ENCODE results near the gene CD200R1. TPM values are rescaled to one million over a fixed set of nuclear protein-coding genes. Genes with fewer than 3 reads are reported as not detected.

The CD200R1 gene
- total and polyA plus RNA-seq, 2 donors, result 2.5 to 7.8 TPM

DNA sequence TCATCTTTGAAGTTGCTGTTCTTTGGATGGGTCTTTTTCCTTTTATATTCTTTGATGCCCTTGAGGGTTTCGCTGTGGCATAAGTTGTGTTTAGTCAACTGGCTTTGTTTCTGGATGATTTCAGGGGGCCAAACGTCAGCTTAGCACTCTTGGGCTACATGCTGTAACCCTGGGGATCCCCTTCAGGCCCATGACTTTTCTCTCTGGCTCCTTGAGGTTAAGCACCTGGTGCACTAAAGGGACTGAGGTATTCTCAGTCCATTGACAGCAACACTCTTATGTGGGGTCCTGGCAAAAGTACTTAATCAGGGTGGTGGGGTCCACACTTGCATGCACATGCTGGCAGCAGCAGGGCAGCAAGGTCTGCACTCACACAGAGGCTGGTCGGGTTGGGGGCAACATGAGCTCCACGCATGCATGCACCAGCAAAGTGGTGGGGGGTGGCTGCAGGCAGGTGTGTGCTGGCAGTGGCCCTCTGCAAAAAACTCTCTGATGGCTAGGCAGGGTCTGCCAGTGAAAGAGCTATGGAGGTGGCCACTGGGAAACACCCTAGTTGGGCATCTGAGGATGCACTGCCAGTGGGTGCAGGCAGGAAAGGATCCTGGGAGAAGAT lies 90.1 kb downstream of the CD200R1 start:
- no peaks in the 10 kb centered on the region for H3K36me3 ChIP-seq (ENCODE audit: control insufficient read depth in 2 of 2, insufficient read depth in 2 of 2, low read length in 1 of 2)
- no peaks in the 10 kb centered on the region for H3K27me3 ChIP-seq (ENCODE audit: control insufficient read depth in 2 of 2, insufficient read depth in 1 of 2, low read length in 1 of 2)
- H3K9me3 ChIP-seq (ENCODE audit: control insufficient read depth in 2 of 2, insufficient read depth in 1 of 2, low read length in 1 of 2), result no peaks in the 10 kb centered on the region
- no peak for DNase-seq (ENCODE audit: low read depth in 6 of 9, low spot score in 9 of 9)
- H3K4me3 ChIP-seq (ENCODE audit: low read length in 2 of 2), result no peak overlapping the region
- 94% methylated on average over 4 of the region's 4 CpGs for WGBS
- no peaks in the 10 kb centered on the region for H3K4me1 ChIP-seq (ENCODE audit: control insufficient read depth in 2 of 2, insufficient read depth in 2 of 2, low read length in 2 of 2)
- no peak overlapping the region for H3K27ac ChIP-seq (ENCODE audit: low read depth in 1 of 2, low read length in 1 of 2)

DNA sequence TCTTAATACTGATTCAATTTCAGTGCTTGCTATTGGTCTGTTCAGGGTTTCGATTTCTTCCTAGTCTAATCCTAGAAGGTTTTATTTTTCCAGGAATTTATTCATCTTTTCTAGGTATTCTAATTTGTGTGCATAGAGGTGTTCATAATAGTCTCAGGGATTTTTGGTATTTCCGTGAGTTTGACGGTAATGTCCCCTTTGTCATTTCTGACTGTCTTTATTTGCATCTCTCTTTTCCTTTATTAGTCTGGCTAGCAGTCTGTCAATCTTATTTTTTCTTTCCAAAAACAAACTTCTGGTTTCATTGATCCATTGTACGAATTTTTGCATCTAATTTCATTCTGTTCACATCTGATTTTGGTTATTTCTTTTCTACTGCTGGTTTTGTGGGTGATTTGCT lies 93.0 kb downstream of the CD200R1 start:
- Histone ChIP-seq H3K4me3 (ENCODE audit: low read length in 2 of 2) (no peak overlapping the region), H3K27ac (ENCODE audit: low read depth in 1 of 2, low read length in 1 of 2) (no peak overlapping the region), H3K27me3 (ENCODE audit: control insufficient read depth in 2 of 2, insufficient read depth in 1 of 2, low read length in 1 of 2) (no peaks in the 10 kb centered on the region), H3K36me3 (ENCODE audit: control insufficient read depth in 2 of 2, insufficient read depth in 2 of 2, low read length in 1 of 2) (no peaks in the 10 kb centered on the region), H3K4me1 (ENCODE audit: control insufficient read depth in 2 of 2, insufficient read depth in 2 of 2, low read length in 2 of 2) (no peaks in the 10 kb centered on the region), H3K9me3 (ENCODE audit: control insufficient read depth in 2 of 2, insufficient read depth in 1 of 2, low read length in 1 of 2) (no peaks in the 10 kb centered on the region)
- 97% methylated on average over 4 of the region's 4 CpGs for WGBS
- DNase-seq (ENCODE audit: low read depth in 6 of 9, low spot score in 9 of 9), result no peak

DNA sequence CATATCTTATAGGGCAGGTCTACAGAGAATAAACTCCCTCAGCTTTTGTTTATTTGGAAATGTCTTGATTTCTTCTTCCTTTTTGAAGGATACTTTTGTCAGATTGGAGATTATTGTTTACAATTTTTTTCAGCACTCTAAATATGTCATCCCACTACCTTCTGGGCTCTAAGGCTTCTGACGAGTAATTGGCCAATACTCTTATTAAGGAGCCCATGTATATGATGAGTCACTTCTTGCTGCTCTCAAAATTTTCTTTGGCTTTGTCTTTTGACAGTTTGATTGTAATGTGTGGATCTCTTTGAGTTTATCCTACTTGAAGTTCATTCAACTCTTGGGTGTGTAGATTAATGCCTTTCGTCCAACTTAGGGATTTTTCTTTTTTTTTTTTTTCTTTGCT lies 99.3 kb downstream of the CD200R1 start:
- no peaks in the 10 kb centered on the region for H3K36me3 ChIP-seq (ENCODE audit: control insufficient read depth in 2 of 2, insufficient read depth in 2 of 2, low read length in 1 of 2)
- peaks cover 0 to 5% of the 10 kb centered on the region in 2 donors for H3K9me3 ChIP-seq (ENCODE audit: control insufficient read depth in 2 of 2, insufficient read depth in 1 of 2, low read length in 1 of 2)
- DNase-seq (ENCODE audit: low read depth in 6 of 9, low spot score in 9 of 9), result no peak
- H3K4me3 ChIP-seq (ENCODE audit: low read length in 2 of 2), result no peak overlapping the region
- 97% methylated on average over 2 of the region's 2 CpGs for WGBS
- H3K27ac ChIP-seq (ENCODE audit: low read depth in 1 of 2, low read length in 1 of 2), result no peak overlapping the region
- no peaks in the 10 kb centered on the region for H3K4me1 ChIP-seq (ENCODE audit: control insufficient read depth in 2 of 2, insufficient read depth in 2 of 2, low read length in 2 of 2)
- H3K27me3 ChIP-seq (ENCODE audit: control insufficient read depth in 2 of 2, insufficient read depth in 1 of 2, low read length in 1 of 2), result no peaks in the 10 kb centered on the region

DNA sequence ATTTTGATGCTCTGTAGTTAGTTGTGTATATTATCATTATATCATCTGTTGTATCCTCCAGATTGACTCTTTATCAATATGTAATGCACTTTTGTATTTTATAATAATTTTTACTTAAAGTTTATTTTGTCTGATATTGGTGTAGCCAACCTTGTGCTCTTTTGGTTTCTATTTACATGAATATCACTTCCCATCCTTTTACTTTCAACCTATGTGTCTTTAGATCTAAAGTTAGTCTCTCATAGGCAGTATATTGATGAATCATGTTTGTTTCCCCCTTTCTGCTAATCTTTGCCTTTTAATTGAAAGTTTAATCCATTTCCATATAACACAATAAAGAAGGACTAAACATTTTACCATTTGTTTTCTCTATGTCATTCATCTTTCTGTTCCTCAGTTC lies 100.2 kb downstream of the CD200R1 start:
- no peak for DNase-seq (ENCODE audit: low read depth in 6 of 9, low spot score in 9 of 9)
- H3K4me3 ChIP-seq (ENCODE audit: low read length in 2 of 2), result no peak overlapping the region
- no peaks in the 10 kb centered on the region for H3K4me1 ChIP-seq (ENCODE audit: control insufficient read depth in 2 of 2, insufficient read depth in 2 of 2, low read length in 2 of 2)
- no peaks in the 10 kb centered on the region for H3K27me3 ChIP-seq (ENCODE audit: control insufficient read depth in 2 of 2, insufficient read depth in 1 of 2, low read length in 1 of 2)
- H3K27ac ChIP-seq (ENCODE audit: low read depth in 1 of 2, low read length in 1 of 2), result no peak overlapping the region
- peaks cover 0 to 5% of the 10 kb centered on the region in 2 donors for H3K9me3 ChIP-seq (ENCODE audit: control insufficient read depth in 2 of 2, insufficient read depth in 1 of 2, low read length in 1 of 2)
- no peaks in the 10 kb centered on the region for H3K36me3 ChIP-seq (ENCODE audit: control insufficient read depth in 2 of 2, insufficient read depth in 2 of 2, low read length in 1 of 2)

DNA sequence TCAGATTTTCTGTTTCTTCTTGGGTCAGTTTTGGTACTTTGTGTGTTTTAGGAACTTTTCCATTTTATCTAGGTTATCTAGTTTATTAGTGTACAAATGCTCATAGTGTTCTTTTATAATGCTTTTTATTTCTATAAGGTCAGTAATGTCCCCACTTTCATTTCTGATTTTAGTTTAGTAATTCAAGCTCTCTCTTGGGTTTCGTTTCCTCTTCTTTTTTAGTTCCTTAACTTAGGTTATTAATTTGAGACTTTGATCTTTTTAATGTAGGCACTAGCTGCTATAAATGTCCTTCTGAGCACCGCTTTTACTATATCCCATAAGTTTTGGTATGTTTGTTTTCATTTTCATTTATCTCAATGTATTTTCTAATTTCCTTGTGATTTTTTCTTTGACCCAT lies 101.3 kb downstream of the CD200R1 start:
- 84% methylated on average over 2 of the region's 2 CpGs for WGBS
- H3K4me1 ChIP-seq (ENCODE audit: control insufficient read depth in 2 of 2, insufficient read depth in 2 of 2, low read length in 2 of 2), result no peaks in the 10 kb centered on the region
- no peak overlapping the region for H3K4me3 ChIP-seq (ENCODE audit: low read length in 2 of 2)

DNA sequence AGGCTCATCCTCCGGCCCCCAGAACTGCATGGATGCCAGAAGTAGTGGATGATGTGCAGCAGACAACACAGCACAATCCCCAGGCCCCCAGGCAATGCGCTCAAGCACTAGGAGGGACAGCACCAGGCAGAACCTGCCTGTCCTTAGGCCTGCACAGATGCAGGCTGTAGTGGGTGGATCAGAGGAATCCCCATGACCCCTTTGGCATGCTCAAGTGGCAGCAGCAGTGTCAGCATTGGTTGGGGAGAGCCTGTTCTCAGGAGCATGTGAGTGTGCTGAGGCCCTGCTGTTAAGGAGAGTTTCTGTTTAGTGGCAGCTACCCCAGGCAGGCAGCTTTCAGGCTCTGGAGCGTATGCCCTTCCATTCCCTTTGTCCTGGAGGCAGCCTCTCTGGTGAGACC lies 103.2 kb downstream of the CD200R1 start:
- Histone ChIP-seq H3K4me3 (ENCODE audit: low read length in 2 of 2) (no peak overlapping the region), H3K4me1 (ENCODE audit: control insufficient read depth in 2 of 2, insufficient read depth in 2 of 2, low read length in 2 of 2) (no peaks in the 10 kb centered on the region), H3K27ac (ENCODE audit: low read depth in 1 of 2, low read length in 1 of 2) (no peak overlapping the region), H3K9me3 (ENCODE audit: control insufficient read depth in 2 of 2, insufficient read depth in 1 of 2, low read length in 1 of 2) (peaks cover 0 to 5% of the 10 kb centered on the region in 2 donors), H3K27me3 (ENCODE audit: control insufficient read depth in 2 of 2, insufficient read depth in 1 of 2, low read length in 1 of 2) (no peaks in the 10 kb centered on the region), H3K36me3 (ENCODE audit: control insufficient read depth in 2 of 2, insufficient read depth in 2 of 2, low read length in 1 of 2) (no peaks in the 10 kb centered on the region)
- DNase-seq (ENCODE audit: low read depth in 6 of 9, low spot score in 9 of 9), result no peak
- WGBS, result 95% methylated on average over 3 of the region's 3 CpGs

More for the DNA sequence above, 101.3 kb downstream of the CD200R1 start:
- Histone ChIP-seq H3K36me3 (ENCODE audit: control insufficient read depth in 2 of 2, insufficient read depth in 2 of 2, low read length in 1 of 2) (no peaks in the 10 kb centered on the region), H3K27ac (ENCODE audit: low read depth in 1 of 2, low read length in 1 of 2) (no peak overlapping the region), H3K27me3 (ENCODE audit: control insufficient read depth in 2 of 2, insufficient read depth in 1 of 2, low read length in 1 of 2) (no peaks in the 10 kb centered on the region), H3K9me3 (ENCODE audit: control insufficient read depth in 2 of 2, insufficient read depth in 1 of 2, low read length in 1 of 2) (peaks cover 0 to 5% of the 10 kb centered on the region in 2 donors)
- no peak for DNase-seq (ENCODE audit: low read depth in 6 of 9, low spot score in 9 of 9)

Other genes with a start within 250 kb of the CD200R1 start
- gene CD200R1L, start 128.2 kb downstream of the CD200R1 start, total RNA-seq, result not detected
- 0.05 TPM for gene CD200R1L, start 128.2 kb downstream of the CD200R1 start, polyA plus RNA-seq
- gene GTPBP8, start 15.9 kb upstream of the CD200R1 start, total RNA-seq, result 28.3 TPM
- 13.2 TPM for gene GTPBP8, start 15.9 kb upstream of the CD200R1 start, polyA plus RNA-seq
- gene BOC, start 236.5 kb upstream of the CD200R1 start, total RNA-seq, result 5.5 TPM
- 5.7 TPM for gene BOC, start 236.5 kb upstream of the CD200R1 start, polyA plus RNA-seq